PFSK-1 (cell line): ENCODE results near the gene SEMA3A.
A peak's percentile ranks its signal among the peaks of the same experiment; 100 is the strongest.

Experiments used
- FOXP2 ChIP-seq: optimal IDR thresholded peaks from 2 replicates; pipeline ENCODE3; 2011; ENCODE audit warnings: borderline replicate concordance, control low read depth, inconsistent platforms; ENCODE audit not compliant: insufficient read depth; ENCODE audit errors: extremely low read length, extremely low read depth
- POLR2AphosphoS5 ChIP-seq: IDR thresholded peaks from 2 replicates; pipeline ENCODE4 v1.6.1; 2012; ENCODE audit warnings: low read depth, mild to moderate bottlenecking, control low read depth, low read length, moderate library complexity
- SIN3A ChIP-seq: IDR thresholded peaks from 2 replicates; pipeline ENCODE4 v1.6.1; 2012; ENCODE audit warnings: mild to moderate bottlenecking, low read length, moderate library complexity, borderline replicate concordance; ENCODE audit not compliant: insufficient read depth
- TAF1 ChIP-seq: IDR thresholded peaks from 2 replicates; pipeline ENCODE4 v1.6.1; 2012; ENCODE audit warnings: low read length, control low read depth, borderline replicate concordance; ENCODE audit not compliant: insufficient read depth
- TF ChIP-seq, protein P1 (sequence below), 2 experiments: IDR thresholded peaks; 2 replicates each; pipeline versions ENCODE4 v1.6.1 to v1.8.0; 2011 to 2012; ENCODE audit warnings: low read depth in 2 of 2, low read length in 2 of 2, control low read depth in 1 of 2, inconsistent platforms in 1 of 2, mild to moderate bottlenecking in 1 of 2, moderate library complexity in 1 of 2; ENCODE audit not compliant: insufficient read depth in 1 of 2

Gene SEMA3A

DNA sequence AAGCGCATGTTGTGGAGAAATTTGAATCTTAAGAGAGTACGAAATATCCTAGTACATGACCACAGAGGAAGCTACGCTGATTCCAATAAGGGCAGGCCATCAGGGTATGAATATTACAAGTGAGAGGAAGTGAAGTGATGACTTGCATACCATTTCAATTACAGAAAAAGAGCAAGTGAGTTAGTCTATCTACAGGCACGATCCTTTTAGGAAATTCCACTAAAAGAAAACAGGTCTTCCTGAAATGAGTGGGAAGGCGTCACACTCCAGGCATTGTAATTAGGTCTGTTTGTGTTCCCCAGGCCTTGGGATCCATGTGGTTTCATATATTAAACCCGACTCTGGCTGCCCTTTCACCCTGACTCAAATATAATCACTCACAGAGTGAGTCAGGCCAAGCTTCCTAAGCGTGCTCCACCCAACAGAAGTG lies 152.5 kb downstream of the SEMA3A start:
- peak; percentile 15; the same call in 1 of the 2 replicates for TF ChIP-seq TAF1
- TF ChIP-seq FOXP2: no peak
- peak; percentile 63; the same call in 1 of the 2 replicates for TF ChIP-seq POLR2AphosphoS5
- peak; percentile 83; the same call in 1 of the 2 replicates for TF ChIP-seq SIN3A
- TF ChIP-seq, protein P1, sequence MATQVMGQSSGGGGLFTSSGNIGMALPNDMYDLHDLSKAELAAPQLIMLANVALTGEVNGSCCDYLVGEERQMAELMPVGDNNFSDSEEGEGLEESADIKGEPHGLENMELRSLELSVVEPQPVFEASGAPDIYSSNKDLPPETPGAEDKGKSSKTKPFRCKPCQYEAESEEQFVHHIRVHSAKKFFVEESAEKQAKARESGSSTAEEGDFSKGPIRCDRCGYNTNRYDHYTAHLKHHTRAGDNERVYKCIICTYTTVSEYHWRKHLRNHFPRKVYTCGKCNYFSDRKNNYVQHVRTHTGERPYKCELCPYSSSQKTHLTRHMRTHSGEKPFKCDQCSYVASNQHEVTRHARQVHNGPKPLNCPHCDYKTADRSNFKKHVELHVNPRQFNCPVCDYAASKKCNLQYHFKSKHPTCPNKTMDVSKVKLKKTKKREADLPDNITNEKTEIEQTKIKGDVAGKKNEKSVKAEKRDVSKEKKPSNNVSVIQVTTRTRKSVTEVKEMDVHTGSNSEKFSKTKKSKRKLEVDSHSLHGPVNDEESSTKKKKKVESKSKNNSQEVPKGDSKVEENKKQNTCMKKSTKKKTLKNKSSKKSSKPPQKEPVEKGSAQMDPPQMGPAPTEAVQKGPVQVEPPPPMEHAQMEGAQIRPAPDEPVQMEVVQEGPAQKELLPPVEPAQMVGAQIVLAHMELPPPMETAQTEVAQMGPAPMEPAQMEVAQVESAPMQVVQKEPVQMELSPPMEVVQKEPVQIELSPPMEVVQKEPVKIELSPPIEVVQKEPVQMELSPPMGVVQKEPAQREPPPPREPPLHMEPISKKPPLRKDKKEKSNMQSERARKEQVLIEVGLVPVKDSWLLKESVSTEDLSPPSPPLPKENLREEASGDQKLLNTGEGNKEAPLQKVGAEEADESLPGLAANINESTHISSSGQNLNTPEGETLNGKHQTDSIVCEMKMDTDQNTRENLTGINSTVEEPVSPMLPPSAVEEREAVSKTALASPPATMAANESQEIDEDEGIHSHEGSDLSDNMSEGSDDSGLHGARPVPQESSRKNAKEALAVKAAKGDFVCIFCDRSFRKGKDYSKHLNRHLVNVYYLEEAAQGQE (IDR thresholded peaks at IDR 0.05; ENCODE audit: insufficient read depth in 1 of 2, low read depth in 2 of 2, low read length in 2 of 2): peak in 1 of 2 experiments; percentile 73; a peak in 2 of 4 replicates

DNA sequence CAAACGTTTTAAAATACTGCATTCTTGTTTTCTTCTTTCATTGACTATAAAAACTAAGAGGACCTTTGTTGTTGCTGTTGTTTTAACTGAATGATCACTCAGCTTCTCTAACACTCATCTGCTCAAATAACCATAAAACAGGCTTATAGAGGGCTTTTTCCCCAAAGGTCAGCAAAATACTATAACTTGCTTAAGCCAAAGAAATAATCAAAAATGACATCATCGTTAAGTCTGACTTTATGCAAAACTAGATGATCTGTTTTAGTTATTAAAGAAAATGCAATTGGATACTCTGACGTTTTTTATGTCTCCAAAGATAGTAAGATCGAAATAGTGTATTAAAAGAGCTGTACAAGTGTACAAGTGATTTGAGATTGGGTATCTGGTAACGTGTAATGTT lies 152.9 kb downstream of the SEMA3A start:
- TF ChIP-seq SIN3A (no peak), POLR2AphosphoS5 (no peak), TAF1 (no peak), FOXP2 (no peak)
- TF ChIP-seq, protein P1 (IDR thresholded peaks at IDR 0.05; ENCODE audit: insufficient read depth in 1 of 2, low read depth in 2 of 2, low read length in 2 of 2): no peak

- TF ChIP-seq SIN3A (no peak), FOXP2 (no peak), POLR2AphosphoS5 (no peak), TAF1 (no peak)
- TF ChIP-seq, protein P1 (IDR thresholded peaks at IDR 0.05; ENCODE audit: insufficient read depth in 1 of 2, low read depth in 2 of 2, low read length in 2 of 2): no peak
These were observed 154.2 kb downstream of the SEMA3A start for GRCh38 chr7:84040355-84040754.

GRCh38 chr7:84039432-84039831 lies 155.2 kb downstream of the SEMA3A start:
- no peak for TF ChIP-seq POLR2AphosphoS5
- TF ChIP-seq, protein P1 (IDR thresholded peaks at IDR 0.05; ENCODE audit: insufficient read depth in 1 of 2, low read depth in 2 of 2, low read length in 2 of 2): no peak

DNA sequence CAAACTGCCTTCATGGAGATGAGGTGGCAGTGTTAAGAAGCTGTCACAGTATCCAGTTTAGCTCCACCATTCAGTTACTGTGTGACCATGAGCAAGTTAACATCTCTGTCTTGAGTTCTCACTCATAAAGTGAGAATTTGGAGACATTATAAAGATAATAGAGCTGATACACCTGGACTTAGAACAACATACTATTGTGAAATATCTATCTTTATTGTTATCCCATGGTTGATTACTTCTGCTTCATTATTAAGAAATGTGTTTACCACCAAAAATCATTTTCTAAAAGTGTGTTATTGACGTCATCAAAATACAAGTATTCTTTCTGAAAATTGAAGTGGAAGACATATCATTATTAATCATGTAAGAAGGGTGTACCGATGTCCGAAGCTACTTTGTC lies 166.9 kb downstream of the SEMA3A start:
- no peak for TF ChIP-seq SIN3A
- no peak for TF ChIP-seq TAF1
- TF ChIP-seq POLR2AphosphoS5: no peak
- TF ChIP-seq, protein P1 (IDR thresholded peaks at IDR 0.05; ENCODE audit: insufficient read depth in 1 of 2, low read depth in 2 of 2, low read length in 2 of 2): no peak
- TF ChIP-seq FOXP2: no peak
